RPMI8226 (cell line): ENCODE data around the gene TMED8.
"Not testable (repeated sequence)": the region's sequence is repeated elsewhere in the genome, so short reads cannot be mapped to it uniquely, and the experiment has no call there.

Experiments used
- DNase-seq: peaks from one replicate; pipeline ENCODE4 v3.0.0-alpha.2; 2015

Gene TMED8, protein sequence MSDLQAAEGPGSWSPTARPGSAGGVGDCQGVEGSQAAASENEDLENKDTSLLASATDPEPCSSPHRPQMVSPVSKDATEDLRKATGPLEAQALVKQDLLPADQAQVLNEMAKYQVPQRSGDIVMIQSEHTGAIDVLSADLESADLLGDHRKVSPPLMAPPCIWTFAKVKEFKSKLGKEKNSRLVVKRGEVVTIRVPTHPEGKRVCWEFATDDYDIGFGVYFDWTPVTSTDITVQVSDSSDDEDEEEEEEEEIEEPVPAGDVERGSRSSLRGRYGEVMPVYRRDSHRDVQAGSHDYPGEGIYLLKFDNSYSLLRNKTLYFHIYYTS

GRCh38 chr14:77376771-77377501, at the start of gene TMED8, which contains the start of gene SAMD15:
TMED8 (minus strand) TSS chr14:77377094; CDS start chr14:77377053, 41 bp downstream.
SAMD15 (plus strand) TSS chr14:77377379; CDS start chr14:77377419, 40 bp downstream.
- peak; percentile 81 for DNase-seq

DNA sequence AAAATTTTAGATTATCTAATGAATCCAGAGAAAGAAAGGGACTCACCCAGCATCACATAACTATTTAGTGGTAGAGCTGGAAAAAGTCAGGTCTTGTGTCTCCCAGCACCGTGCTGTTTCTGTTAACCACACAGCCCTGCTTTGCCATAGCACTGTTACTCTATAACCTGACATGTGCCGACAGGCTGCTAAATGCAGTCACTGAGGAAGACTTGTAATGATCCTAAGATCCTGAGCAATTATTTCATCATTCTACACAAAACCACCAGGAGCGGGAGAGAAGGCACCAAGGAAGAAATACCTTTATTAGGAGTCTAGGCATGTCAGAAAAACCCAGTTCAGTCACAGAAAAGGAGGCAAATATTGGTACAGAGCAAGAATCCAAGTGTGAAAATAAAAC, 49.5 kb upstream of the TMED8 start:
- no peak for DNase-seq

GRCh38 chr14:77424862-77425261, 48.0 kb upstream of the TMED8 start:
- no peak for DNase-seq

- DNase-seq, result no peak
Measured at GRCh38 chr14:77423423-77423822, 46.5 kb upstream of the TMED8 start, which contains the start of gene NOXRED1. NOXRED1 (minus strand) TSS chr14:77423523; CDS start chr14:77422889, 634 bp downstream.

GRCh38 chr14:77421201-77421600, 44.3 kb upstream of the TMED8 start:
- DNase-seq, result no peak

DNA sequence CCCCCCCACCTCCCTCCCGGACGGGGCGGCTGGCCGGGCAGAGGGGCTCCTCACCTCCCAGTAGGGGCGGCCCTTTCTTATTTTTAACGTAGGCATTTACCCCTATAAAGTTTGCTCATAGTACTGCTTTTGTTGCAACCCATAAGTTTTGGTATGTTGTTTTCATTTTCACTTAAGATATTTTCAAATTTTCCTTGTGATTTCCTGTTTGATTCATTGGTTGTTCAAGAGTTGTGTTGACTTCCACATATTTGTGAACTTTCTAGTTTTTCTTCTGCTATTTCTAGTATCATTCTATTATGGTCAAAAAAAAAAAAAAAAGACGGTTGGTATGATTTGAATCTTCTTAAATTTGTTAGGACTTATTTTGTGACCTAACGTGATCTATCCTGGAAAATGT, 39.9 kb upstream of the TMED8 start:
- no peak for DNase-seq

DNA sequence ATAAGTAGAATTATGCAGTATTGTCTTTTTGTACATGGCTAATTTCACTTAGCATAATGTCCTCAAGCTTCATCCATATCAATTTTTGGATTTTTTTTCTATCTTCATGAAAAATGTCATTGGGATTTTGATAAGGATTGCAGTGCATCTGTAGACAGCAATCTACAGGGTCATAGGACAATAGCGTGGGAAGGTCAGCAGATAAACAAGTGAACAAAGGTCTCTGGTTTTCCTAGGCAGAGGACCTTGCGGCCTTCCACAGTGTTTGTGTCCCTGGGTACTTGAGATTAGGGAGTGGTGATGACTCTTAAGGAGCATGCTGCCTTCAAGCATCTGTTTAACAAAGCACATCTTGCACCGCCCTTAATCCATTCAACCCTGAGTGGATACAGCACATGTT, 39.2 kb upstream of the TMED8 start:
- not testable (repeated sequence) for DNase-seq

DNA sequence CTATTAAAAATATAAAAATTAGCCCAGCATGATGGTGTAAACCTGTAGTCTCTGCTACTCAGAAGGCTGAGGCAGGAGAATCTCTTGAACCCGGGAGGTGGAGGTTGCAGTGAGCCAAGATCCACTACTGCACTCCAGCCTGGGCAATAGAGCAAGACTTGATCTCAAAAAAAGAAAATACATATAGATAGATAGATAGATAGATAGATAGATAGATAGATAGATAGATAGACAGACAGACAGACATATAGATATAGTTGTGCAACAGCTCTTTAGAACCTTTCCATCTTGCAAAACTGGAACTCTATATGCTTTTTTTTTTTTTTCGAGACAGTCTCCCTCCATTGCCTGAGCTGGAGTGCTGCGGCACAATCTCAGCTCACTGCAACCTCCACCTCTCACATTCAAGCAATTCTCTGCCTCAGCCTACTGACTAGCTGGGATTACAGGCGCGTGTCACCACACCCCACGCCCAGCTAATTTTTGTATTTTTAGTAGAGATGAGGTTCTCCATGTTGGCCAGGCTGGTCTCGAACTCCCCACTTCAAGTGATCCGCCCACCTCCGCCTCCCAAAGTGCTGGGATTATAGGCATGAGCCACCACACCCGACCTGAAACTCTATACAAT, 38.6 kb upstream of the TMED8 start:
- not testable (repeated sequence) for DNase-seq

DNA sequence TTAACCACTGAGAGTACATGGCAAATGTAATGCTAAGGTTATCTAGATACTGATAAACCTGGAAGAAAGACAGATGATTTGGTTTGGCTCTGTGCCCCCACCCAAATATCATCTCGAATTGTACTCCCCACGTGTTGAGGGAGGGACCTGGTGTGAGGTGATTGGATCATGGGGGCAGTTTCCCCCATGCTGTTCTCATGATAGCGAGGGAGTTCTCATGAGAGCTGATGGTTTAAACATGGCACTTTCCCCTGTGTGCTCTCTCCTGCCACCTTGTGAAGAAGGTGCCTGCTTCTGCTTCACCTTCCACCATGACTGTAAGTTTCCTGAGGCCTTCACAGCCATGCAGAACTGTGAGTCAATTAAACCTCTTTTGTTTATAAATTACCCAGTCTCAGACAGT, 32.2 kb upstream of the TMED8 start:
- no peak for DNase-seq

DNA sequence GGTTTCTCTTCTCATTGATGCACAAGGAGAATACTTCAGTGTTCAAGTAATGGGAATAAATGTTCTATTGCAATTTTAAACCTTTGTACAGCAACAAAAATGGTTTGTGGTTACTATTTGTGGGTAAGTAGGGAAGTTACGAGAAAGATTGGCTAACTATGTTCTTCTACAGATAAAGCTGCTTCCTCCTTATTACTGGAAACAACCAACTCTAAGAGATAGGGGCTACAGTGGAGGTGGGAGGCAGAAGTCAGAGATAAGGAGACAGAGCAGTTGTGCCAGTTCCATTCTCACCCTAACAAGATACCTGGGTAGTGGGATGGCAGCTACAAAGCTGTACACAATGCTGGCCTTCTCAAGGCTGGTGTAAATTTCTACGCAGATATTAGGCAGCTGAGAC, 30.3 kb upstream of the TMED8 start:
- no peak for DNase-seq

DNA sequence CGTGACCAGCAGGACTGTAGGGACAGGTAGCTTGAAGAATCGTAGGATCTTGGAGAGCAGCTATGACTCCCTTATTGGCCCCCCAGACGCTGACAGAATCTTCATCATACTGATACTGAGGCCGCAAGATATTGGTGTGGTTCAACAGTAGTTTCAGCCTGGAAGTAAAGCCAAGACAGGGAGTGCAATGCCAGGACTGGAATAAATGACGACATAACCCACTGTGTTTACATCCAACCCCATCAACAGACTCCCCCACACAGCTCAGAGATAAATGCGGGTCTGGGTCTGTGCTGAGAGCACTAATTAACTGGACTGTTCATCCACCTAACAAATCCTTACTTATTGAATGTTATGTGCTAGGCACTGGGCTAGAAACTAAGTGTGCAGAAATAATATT, 29.8 kb upstream of the TMED8 start:
- no peak for DNase-seq

- no peak for DNase-seq
Measured at GRCh38 chr14:77406086-77406485, 29.2 kb upstream of the TMED8 start.

DNA sequence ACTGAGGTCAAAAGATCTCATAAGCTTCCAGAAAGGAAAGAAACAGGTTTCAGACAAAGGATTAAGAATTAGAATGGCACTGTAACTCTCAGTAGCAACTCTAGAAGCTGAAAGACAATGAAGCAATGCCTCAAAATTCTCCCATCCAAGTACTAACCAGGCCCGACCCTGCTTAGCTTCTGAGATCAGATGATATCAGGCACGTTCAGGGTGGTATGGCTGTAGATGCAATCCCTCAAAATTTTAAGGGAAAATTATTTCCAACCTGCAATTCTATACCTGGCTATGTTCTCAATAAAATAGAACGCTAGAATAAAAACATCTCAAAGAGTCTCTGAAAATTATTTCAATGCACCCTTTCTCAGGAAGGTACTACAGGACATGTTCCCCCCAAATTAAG, 26.9 kb upstream of the TMED8 start:
- no peak for DNase-seq

DNA sequence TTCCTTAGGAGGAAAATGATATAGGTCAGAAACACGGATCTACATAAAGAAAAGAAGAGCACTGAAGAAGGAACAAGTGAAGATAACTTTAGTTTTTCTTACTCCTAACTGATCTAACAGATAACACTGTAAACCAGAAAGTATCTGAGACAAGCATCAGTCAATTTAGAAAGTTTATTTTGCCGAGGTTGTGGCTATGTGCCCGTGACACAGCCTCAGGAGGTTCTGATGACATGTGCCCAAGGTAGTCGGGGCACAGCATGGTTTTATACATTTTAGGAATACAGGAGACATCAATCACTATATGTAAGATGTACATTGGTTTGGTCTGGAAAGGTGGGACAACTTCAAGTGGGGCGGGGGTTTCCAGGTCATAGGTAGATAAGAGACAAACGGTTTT, 23.3 kb upstream of the TMED8 start:
- DNase-seq, result no peak

DNA sequence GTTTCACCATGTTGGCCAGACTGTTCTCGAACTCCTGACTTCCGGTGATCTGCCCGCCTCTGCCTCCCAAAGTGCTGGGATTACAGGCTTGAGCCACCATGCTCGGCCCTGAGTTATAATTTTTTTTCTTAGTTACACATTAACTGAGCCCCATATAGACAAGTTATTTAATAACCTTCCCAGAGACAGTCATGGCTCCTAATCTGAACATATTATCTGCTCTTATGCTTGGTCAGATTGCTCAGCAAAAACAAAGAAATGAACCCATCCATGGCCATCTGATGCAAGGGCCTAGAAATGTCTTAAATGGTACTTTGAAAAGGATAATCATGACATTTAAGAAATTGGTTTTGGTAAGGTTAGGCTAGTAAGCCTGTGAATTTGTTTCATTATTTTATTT, 13.3 kb upstream of the TMED8 start:
- no peak for DNase-seq

DNA sequence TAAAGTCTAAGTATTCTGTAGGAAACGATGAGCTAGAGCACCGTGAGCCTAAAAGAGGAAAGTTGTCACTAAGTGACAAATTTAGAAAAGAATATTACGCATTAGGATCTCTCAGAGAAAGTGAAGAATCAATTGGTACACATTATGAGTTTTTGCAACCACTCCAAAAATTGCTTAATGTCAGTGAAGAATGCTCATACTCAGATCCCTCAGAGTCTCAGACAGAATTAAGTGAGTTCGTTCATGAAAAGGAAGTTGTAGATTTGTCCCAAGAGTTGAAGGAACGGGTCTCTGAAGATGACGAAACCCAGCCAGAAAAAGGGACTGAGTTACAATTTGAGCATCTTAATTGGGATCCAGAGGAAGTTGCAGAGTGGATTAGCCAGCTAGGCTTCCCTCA, 1.8 kb upstream of the TMED8 start:
- DNase-seq, result no peak

- no peak for DNase-seq
Measured at GRCh38 chr14:77377502-77377844, 579 bp upstream of the TMED8 start.

DNA sequence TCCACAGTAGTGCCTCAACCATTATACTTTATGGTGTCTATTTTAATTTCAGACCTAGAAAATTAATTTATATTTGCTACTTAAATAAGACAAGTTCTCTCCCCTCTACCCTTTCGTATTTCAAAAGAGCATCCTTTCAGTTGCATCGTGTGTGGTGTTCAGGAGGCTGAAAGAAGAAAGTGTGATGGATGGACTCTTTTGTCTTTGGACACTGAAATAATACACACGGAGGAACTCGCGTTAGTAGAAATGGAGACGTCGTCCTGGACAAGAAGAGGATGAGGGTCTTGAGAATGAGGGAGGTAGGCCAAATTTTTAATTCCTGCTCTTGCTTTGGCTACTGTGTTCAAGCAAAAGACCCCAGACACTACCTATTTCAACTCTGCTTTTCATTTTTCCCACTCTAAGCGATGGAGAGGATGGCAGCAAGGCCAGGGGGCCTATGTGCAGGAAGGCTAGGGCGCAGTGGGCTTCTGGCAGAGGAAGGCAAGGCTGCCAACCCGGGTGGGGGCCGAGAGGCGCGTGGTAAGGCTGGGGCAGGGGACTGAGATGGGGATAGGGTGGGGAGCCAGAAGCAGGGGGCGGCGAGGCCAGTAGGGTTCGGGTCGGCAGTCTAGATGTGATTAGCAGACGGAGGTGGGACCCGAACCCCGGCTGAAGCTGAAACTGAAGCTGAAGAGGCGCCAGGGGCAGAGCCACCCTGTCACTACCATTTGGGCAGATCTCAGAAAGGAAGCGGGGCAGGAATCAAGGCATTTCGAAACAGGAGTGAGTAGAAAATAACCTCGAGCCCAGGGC, 722 bp downstream of the TMED8 start:
- no peak for DNase-seq

GRCh38 chr14:77375164-77375950, 1.5 kb downstream of the TMED8 start:
- DNase-seq, result peak; percentile 5

GRCh38 chr14:77372304-77372841, 4.5 kb downstream of the TMED8 start:
- no peak for DNase-seq

DNA sequence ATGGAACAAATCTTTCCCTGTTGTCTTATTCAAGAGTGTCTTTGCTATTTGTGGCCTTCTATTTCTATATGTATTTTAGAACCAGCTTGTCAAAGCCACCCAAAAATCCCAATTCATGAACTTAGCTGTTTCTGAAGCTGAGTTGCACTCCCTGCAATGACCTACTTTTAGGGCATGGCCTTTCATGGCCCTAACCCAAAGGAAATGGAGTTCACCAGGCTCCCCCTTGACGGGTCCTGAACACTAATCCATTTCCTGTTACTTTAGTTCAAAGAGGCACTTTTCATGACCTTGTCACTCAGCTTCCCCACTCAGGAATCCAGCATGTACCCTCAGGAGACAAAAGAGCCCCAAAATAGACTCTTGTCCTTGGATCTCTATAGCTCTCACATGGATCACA, 7.6 kb downstream of the TMED8 start:
- no peak for DNase-seq

- no peak for DNase-seq
Measured at GRCh38 chr14:77364146-77364545, 12.7 kb downstream of the TMED8 start.
